ENCODE measurements around the gene OR5AR1.
"Not testable (repeated sequence)": the region's sequence is repeated elsewhere in the genome, so short reads cannot be mapped to it uniquely, and the experiment has no call there.

- TF ChIP-seq FOXP2 (optimal IDR thresholded peaks at IDR 0.05; ENCODE audit: control extremely low read depth, extremely low read length, insufficient read depth); EZH2 (IDR thresholded peaks at IDR 0.05): not testable (repeated sequence)
These were observed 27.7 kb downstream of the OR5AR1 start for GRCh38 chr11:56691179-56691578.
